Epidermal melanocyte (primary cell): ENCODE measurements around the gene PDRG1.
"Not testable (repeated sequence)": the region's sequence is repeated elsewhere in the genome, so short reads cannot be mapped to it uniquely, and the experiment has no call there.

Source experiments
- DNase-seq: peaks from one replicate; pipeline ENCODE4 v3.0.0; 2011; ENCODE audit warnings: low spot score; ENCODE audit not compliant: insufficient read length

PDRG1 gene

GRCh38 chr20:31966991-31967655 lies 15.3 kb upstream of the PDRG1 start:
- no peak for DNase-seq

- no peak for DNase-seq
Measured at GRCh38 chr20:31963889-31964288, 12.0 kb upstream of the PDRG1 start.

- DNase-seq, result no peak
Measured at GRCh38 chr20:31962761-31963160, 10.9 kb upstream of the PDRG1 start.

GRCh38 chr20:31956556-31957526 lies 5.0 kb upstream of the PDRG1 start:
- DNase-seq, result no peak

- no peak for DNase-seq
Measured at GRCh38 chr20:31954500-31954899, 2.7 kb upstream of the PDRG1 start.

GRCh38 chr20:31953556-31954148 lies 1.8 kb upstream of the PDRG1 start:
- no peak for DNase-seq

GRCh38 chr20:31951203-31951529 lies 680 bp downstream of the PDRG1 start:
- no peak for DNase-seq

- DNase-seq, result no peak
Measured at GRCh38 chr20:31949877-31950646, 1.8 kb downstream of the PDRG1 start.

GRCh38 chr20:31948008-31948407 lies 3.8 kb downstream of the PDRG1 start:
- no peak for DNase-seq

GRCh38 chr20:31945785-31946184 lies 6.1 kb downstream of the PDRG1 start:
- no peak for DNase-seq

GRCh38 chr20:31945319-31945718 lies 6.5 kb downstream of the PDRG1 start:
- DNase-seq, result no peak

- DNase-seq, result no peak
Measured at GRCh38 chr20:31943052-31943471, 8.8 kb downstream of the PDRG1 start.

GRCh38 chr20:31939661-31940060 lies 12.2 kb downstream of the PDRG1 start:
- DNase-seq, result no peak

- DNase-seq, result no peak
Measured at GRCh38 chr20:31937820-31938219, 14.0 kb downstream of the PDRG1 start.

- DNase-seq, result no peak
Measured at GRCh38 chr20:31936420-31936819, 15.4 kb downstream of the PDRG1 start.

GRCh38 chr20:31934968-31935764 lies 16.7 kb downstream of the PDRG1 start:
- no peak for DNase-seq

GRCh38 chr20:31934491-31934890 lies 17.4 kb downstream of the PDRG1 start:
- no peak for DNase-seq

- no peak for DNase-seq
Measured at GRCh38 chr20:31933698-31934097, 18.1 kb downstream of the PDRG1 start.

GRCh38 chr20:31930779-31931178 lies 21.1 kb downstream of the PDRG1 start:
- no peak for DNase-seq

GRCh38 chr20:31929631-31930030 lies 22.2 kb downstream of the PDRG1 start:
- not testable (repeated sequence) for DNase-seq
